Measurements from ENCODE around the gene SYNE4. TPM values are rescaled to one million over a fixed set of nuclear protein-coding genes. Genes with fewer than 3 reads are reported as not detected.

The SYNE4 gene
- total RNA-seq, 1 donor from 2014 or later = 0.35 TPM

- DNase-seq (ENCODE audit: missing footprints) (no peak), ATAC-seq (no peak)
- intact Hi-C loops (cut with DNase I) = no loop called here
Measured at GRCh38 chr19:36028313-36029041, 19.9 kb upstream of the SYNE4 start.

GRCh38 chr19:36027696-36028095 is 19.1 kb upstream of the SYNE4 start:
- no peak for DNase-seq (ENCODE audit: missing footprints)
- intact Hi-C loops (cut with DNase I) = no loop called here
- ATAC-seq = no peak

- intact Hi-C loops (cut with DNase I) = no loop called here
- ATAC-seq (no peak), DNase-seq (ENCODE audit: missing footprints) (no peak)
Measured at GRCh38 chr19:36026091-36026876, 17.7 kb upstream of the SYNE4 start.

- ATAC-seq (no peak), DNase-seq (ENCODE audit: missing footprints) (no peak)
- intact Hi-C loops (cut with DNase I) = no loop called here
Measured at GRCh38 chr19:36025541-36025940, 16.9 kb upstream of the SYNE4 start.

- intact Hi-C loops (cut with DNase I) = no loop called here
- DNase-seq (ENCODE audit: missing footprints) (no peak), ATAC-seq (no peak)
Measured at GRCh38 chr19:36023432-36023831, 14.8 kb upstream of the SYNE4 start.

GRCh38 chr19:36019061-36019670 is 10.6 kb upstream of the SYNE4 start:
- ATAC-seq = no peak
- intact Hi-C loops (cut with DNase I) = no loop called here
- DNase-seq (ENCODE audit: missing footprints) = no peak

- intact Hi-C loops (cut with DNase I) = loop anchor here (1.0 to 5.0 kb wide), 2 partner anchors 40 to 82 kb away; partner anchors contain the start of genes THAP8 and WDR62
- DNase-seq (ENCODE audit: missing footprints) (peak; percentile 100), ATAC-seq (peak; percentile 99)
Measured at GRCh38 chr19:36014012-36014924, 5.7 kb upstream of the SYNE4 start, which contains the start of gene ALKBH6. TSS of gene ALKBH6 (minus strand) at chr19:36014213. CDS start at chr19:36013397, 816 bp downstream.

GRCh38 chr19:36013280-36014011 is 4.8 kb upstream of the SYNE4 start:
- DNase-seq (ENCODE audit: missing footprints) = no peak
- intact Hi-C loops (cut with DNase I) = loop anchor here (1.0 to 5.0 kb wide), 2 partner anchors 41 to 81 kb away; partner anchors contain the start of genes THAP8 and WDR62
- ATAC-seq = no peak

- no peak for ATAC-seq
Measured at GRCh38 chr19:36010402-36010801, 1.8 kb upstream of the SYNE4 start.

GRCh38 chr19:36009633-36010379 is 1.2 kb upstream of the SYNE4 start:
- intact Hi-C loops (cut with DNase I) = loop anchor here (5.0 kb wide), 1 partner anchor 78 kb away; no protein-coding TSS in a partner anchor
- DNase-seq (ENCODE audit: missing footprints) (no peak), ATAC-seq (no peak)

More at GRCh38 chr19:36010402-36010801, 1.8 kb upstream of the SYNE4 start:
- intact Hi-C loops (cut with DNase I) = loop anchor here (5.0 kb wide), 1 partner anchor 78 kb away; no protein-coding TSS in a partner anchor
- DNase-seq (ENCODE audit: missing footprints) = no peak

- DNase-seq (ENCODE audit: missing footprints) = peak; percentile 86
- ATAC-seq = peak; percentile 53
- intact Hi-C loops (cut with DNase I) = no loop called here
Measured at GRCh38 chr19:36009220-36009619, 607 bp upstream of the SYNE4 start.

- ATAC-seq (no peak), DNase-seq (ENCODE audit: missing footprints) (no peak)
- intact Hi-C loops (cut with DNase I) = no loop called here
Measured at GRCh38 chr19:36006955-36007354, 1.7 kb downstream of the SYNE4 start.

GRCh38 chr19:36003284-36003683 is 5.3 kb downstream of the SYNE4 start:
- DNase-seq (ENCODE audit: missing footprints) (no peak), ATAC-seq (no peak)
- intact Hi-C loops (cut with DNase I) = no loop called here

- intact Hi-C loops (cut with DNase I) = no loop called here
- DNase-seq (ENCODE audit: missing footprints) (no peak), ATAC-seq (no peak)
Measured at GRCh38 chr19:36001605-36002004, 7.0 kb downstream of the SYNE4 start.

GRCh38 chr19:35996777-35997176 is 11.8 kb downstream of the SYNE4 start:
- ATAC-seq (no peak), DNase-seq (ENCODE audit: missing footprints) (no peak)
- intact Hi-C loops (cut with DNase I) = loop anchor here (10.0 kb wide), 1 partner anchor 178 kb away; no protein-coding TSS in a partner anchor

- DNase-seq (ENCODE audit: missing footprints) (peak; percentile 99), ATAC-seq (peak; percentile 95)
- intact Hi-C loops (cut with DNase I) = loop anchor here (1.0 to 10.0 kb wide), 2 partner anchors 59 to 179 kb away; partner anchors contain the start of genes THAP8 and WDR62
Measured at GRCh38 chr19:35995048-35995993, 13.3 kb downstream of the SYNE4 start, which contains the start of gene SDHAF1. TSS of gene SDHAF1 (plus strand) at chr19:35995188. CDS start at chr19:35995275, 87 bp downstream.
